PC-3 (cell line): Measurements from ENCODE around the gene FAM120B. TPM values are rescaled to one million over a fixed set of nuclear protein-coding genes. Genes with fewer than 3 reads are reported as not detected.

Experiments
- ATAC-seq: fragments of 200-7000 bp; cut with Tn5 transposase; 2 replicates; pipeline ENCODE4 v1.9.1; 2020; ENCODE audit warnings: mild to moderate bottlenecking, moderate library complexity
- BruUV-seq: library from RNA; stranded (reverse); fragments of 400-500 nt; replicated peaks from 2 replicates; lab custom pipeline; 2021; lab: Mats Ljungman, UMichigan
- CTCF ChIA-PET: fragments of 300-600 bp; sonication (Branson Sonifier 250); formaldehyde crosslinking; loops from one replicate; lab custom pipeline; 2022; ENCODE audit warnings: antibody characterized with exemption; lab: Charles Lee
- POLR2A ChIA-PET: fragments of 300-600 bp; sonication (Branson Sonifier 250); formaldehyde crosslinking; loops from one replicate; lab custom pipeline; 2022; ENCODE audit warnings: antibody characterized with exemption; ENCODE audit not compliant: unreplicated experiment; lab: Charles Lee
- DNase-seq: peaks from one replicate; pipeline ENCODE4 v3.0.0-alpha.2; 2015
- H2AFZ ChIP-seq: fragments of 300-600 bp; sonication (generic); 2 replicates; pipeline ENCODE4 v1.6.0; 2016; ENCODE audit warnings: antibody characterized with exemption, low read length
- H3F3A ChIP-seq: fragments of 300-600 bp; sonication (generic); one replicate; pipeline ENCODE4 v1.6.0; 2017; ENCODE audit warnings: antibody characterized with exemption, low read length, control low read depth, mild to moderate bottlenecking; ENCODE audit not compliant: unreplicated experiment
- H3K27ac ChIP-seq: fragments of 300-600 bp; sonication (generic); 2 replicates; pipeline ENCODE4 v1.5.1; 2016; ENCODE audit warnings: mild to moderate bottlenecking, low read length
- H3K27me3 ChIP-seq: fragments of 300-600 bp; sonication (generic); 2 replicates; pipeline ENCODE4 v1.6.1; 2016; ENCODE audit warnings: low read length, mixed read lengths
- H3K36me3 ChIP-seq: fragments of 300-600 bp; sonication (generic); 2 replicates; pipeline ENCODE4 v1.6.1; 2016; ENCODE audit warnings: low read depth, mixed run types, low read length, mixed read lengths
- H3K4me1 ChIP-seq: fragments of 300-600 bp; sonication (generic); 2 replicates; pipeline ENCODE4 v1.5.1; 2016; ENCODE audit warnings: low read length; ENCODE audit not compliant: insufficient read depth
- H3K4me2 ChIP-seq: fragments of 300-600 bp; sonication (generic); 2 replicates; pipeline ENCODE4 v1.6.0; 2016; ENCODE audit warnings: low read length
- H3K4me3 ChIP-seq: fragments of 300-600 bp; sonication (generic); 2 replicates; pipeline ENCODE4 v1.5.1; 2016; ENCODE audit warnings: mild to moderate bottlenecking, low read length, mixed read lengths
- H3K79me2 ChIP-seq: fragments of 300-600 bp; sonication (generic); 2 replicates; pipeline ENCODE4 v1.6.1; 2017; ENCODE audit warnings: low read length, mixed read lengths
- H3K9ac ChIP-seq: fragments of 300-600 bp; sonication (generic); 2 replicates; pipeline ENCODE4 v1.6.0; 2016; ENCODE audit warnings: mild to moderate bottlenecking, low read length
- H3K9me2 ChIP-seq: fragments of 300-600 bp; sonication (generic); replicated peaks from 2 replicates; pipeline ENCODE4 v1.6.1; 2016; ENCODE audit warnings: mixed run types, low read length, mixed read lengths
- H3K9me3 ChIP-seq: fragments of 300-600 bp; sonication (generic); 2 replicates; pipeline ENCODE4 v1.6.1; 2016; ENCODE audit warnings: low read length, mixed read lengths
- H4K20me1 ChIP-seq: fragments of 300-600 bp; sonication (generic); 2 replicates; pipeline ENCODE4 v1.6.1; 2016; ENCODE audit warnings: low read length, mixed read lengths
- CTCF ChIP-seq: fragments of 300-600 bp; sonication (generic); conservative IDR thresholded peaks from 2 replicates; pipeline ENCODE4 v1.5.1; 2017; ENCODE audit warnings: antibody characterized with exemption, low read depth, mild to moderate bottlenecking, low read length
- EZH2 ChIP-seq: fragments of 300-600 bp; sonication (generic); IDR thresholded peaks from one replicate; pipeline ENCODE4 v1.6.1; 2017; ENCODE audit warnings: antibody characterized with exemption, mild to moderate bottlenecking, low read length; ENCODE audit not compliant: unreplicated experiment
- EZH2phosphoT487 ChIP-seq: fragments of 300-600 bp; sonication (generic); IDR thresholded peaks from 2 replicates; pipeline ENCODE4 v1.6.1; 2018; ENCODE audit warnings: mild to moderate bottlenecking, antibody characterized with exemption, low read length, borderline replicate concordance
- intact Hi-C: fragments of 100-400 bp; cut with micrococcal nuclease; formaldehyde crosslinking; loops from 2 replicates; pipeline ENCODE4 v1.9.0; 2023
- total RNA-seq: library from RNA; depleted of rRNA; stranded (reverse); fragments of >200 nt; gene quantifications from 2 replicates; pipeline ENCODE4 v1.2.3, GENCODE V29; 2014

FAM120B gene
- total RNA-seq, 1 experiment from 2014 or later = 8.7 TPM

GRCh38 chr6:170372380-170373325 lies 66.1 kb downstream of the FAM120B start:
- no peaks in the 10 kb centered on the region for H3K36me3 ChIP-seq
- H3K4me1 ChIP-seq = peaks cover 5% of the 10 kb centered on the region; the same call in 1 of the 2 replicates
- H3K4me3 ChIP-seq = no peak overlapping the region
- DNase-seq (peak; percentile 35), ATAC-seq (no peak)
- H2AFZ ChIP-seq = no peak overlapping the region
- no peak for TF ChIP-seq CTCF
- TF ChIP-seq EZH2phosphoT487 = no peak
- TF ChIP-seq EZH2 = no peak
- intact Hi-C loops = no loop called here
- BruUV-seq = no TSS peak
- ChIA-PET POLR2A (no interaction called here), CTCF (interaction anchor here (0.6 kb wide), 1 partner anchor 145 kb away, joined by 5 read pairs; no protein-coding TSS in a partner anchor)
- H3F3A ChIP-seq = no peaks in the 10 kb centered on the region
- H3K27me3 ChIP-seq = no peaks in the 10 kb centered on the region
- no peak overlapping the region for H3K27ac ChIP-seq
- H4K20me1 ChIP-seq = no peaks in the 10 kb centered on the region
- no peak overlapping the region for H3K4me2 ChIP-seq
- no peaks in the 10 kb centered on the region for H3K9me2 ChIP-seq
- H3K9ac ChIP-seq = no peak overlapping the region
- H3K9me3 ChIP-seq = no peaks in the 10 kb centered on the region
- H3K79me2 ChIP-seq = no peaks in the 10 kb centered on the region

GRCh38 chr6:170374571-170375444 lies 68.2 kb downstream of the FAM120B start:
- TF ChIP-seq EZH2 (no peak), CTCF (no peak), EZH2phosphoT487 (no peak)
- H3K27ac ChIP-seq = no peak overlapping the region
- H3K79me2 ChIP-seq = no peaks in the 10 kb centered on the region
- H4K20me1 ChIP-seq = no peaks in the 10 kb centered on the region
- no peaks in the 10 kb centered on the region for H3K9me3 ChIP-seq
- DNase-seq = no peak
- ATAC-seq = no peak
- H3K27me3 ChIP-seq = no peaks in the 10 kb centered on the region
- no peak overlapping the region for H3K9ac ChIP-seq
- H3K4me1 ChIP-seq = peaks cover 5% of the 10 kb centered on the region; the same call in 1 of the 2 replicates
- no peaks in the 10 kb centered on the region for H3F3A ChIP-seq
- H3K36me3 ChIP-seq = no peaks in the 10 kb centered on the region
- intact Hi-C loops = no loop called here
- ChIA-PET POLR2A (no interaction called here), CTCF (no interaction called here)
- no TSS peak for BruUV-seq
- H2AFZ ChIP-seq = no peak overlapping the region
- H3K4me2 ChIP-seq = no peak overlapping the region
- no peaks in the 10 kb centered on the region for H3K9me2 ChIP-seq
- no peak overlapping the region for H3K4me3 ChIP-seq
